Medulla oblongata (tissue), 1 donor: ENCODE results near the gene PSMD2.

Experiments
- DNase-seq: peaks from one replicate; pipeline ENCODE4 v3.0.0-alpha.2; 2015; ENCODE audit errors: extremely low spot score

PSMD2 gene

DNA sequence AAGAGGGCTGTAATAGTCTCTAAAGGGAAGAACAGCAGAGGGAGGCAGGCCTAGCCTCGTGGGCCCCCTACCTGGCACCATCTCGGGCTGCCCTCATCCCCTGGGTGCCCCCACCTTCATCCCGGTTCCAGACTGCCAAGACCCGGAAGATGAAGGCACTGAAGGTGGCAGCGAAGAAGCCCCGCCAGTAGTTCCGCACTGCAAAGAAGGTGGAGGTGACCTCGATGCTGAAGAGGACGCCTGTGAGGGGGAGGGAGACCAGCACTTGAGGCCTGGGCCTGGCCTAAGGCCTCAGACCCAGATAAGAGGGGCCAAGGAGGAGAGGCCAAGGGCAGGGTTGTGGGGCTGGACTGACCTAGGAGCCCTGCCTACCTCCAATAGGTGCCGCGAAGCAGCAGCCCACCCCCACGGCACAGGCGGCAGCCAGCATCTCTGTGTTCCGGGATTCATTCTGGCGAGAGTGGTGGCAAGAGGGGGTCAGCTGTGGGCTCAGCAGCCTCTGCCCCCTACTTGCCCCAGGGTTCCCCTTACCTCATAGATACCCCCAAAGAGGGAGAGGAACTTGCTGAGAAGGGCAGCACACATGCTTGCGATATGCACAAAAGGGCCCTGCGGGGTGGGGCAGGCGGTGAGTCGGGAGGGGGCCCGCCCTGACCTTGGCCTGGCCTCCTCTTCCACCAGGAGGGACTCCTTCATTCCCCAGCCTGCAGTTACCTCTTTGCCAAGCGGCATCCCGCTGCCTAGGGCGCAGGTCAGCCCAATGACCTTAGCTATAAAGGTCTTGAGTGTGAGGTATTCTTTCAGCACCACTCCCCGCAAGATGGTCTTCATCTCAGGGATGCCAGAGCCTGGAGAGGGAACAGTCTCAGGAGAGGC is 58.4 kb downstream of the PSMD2 start:
- DNase-seq = no peak

DNA sequence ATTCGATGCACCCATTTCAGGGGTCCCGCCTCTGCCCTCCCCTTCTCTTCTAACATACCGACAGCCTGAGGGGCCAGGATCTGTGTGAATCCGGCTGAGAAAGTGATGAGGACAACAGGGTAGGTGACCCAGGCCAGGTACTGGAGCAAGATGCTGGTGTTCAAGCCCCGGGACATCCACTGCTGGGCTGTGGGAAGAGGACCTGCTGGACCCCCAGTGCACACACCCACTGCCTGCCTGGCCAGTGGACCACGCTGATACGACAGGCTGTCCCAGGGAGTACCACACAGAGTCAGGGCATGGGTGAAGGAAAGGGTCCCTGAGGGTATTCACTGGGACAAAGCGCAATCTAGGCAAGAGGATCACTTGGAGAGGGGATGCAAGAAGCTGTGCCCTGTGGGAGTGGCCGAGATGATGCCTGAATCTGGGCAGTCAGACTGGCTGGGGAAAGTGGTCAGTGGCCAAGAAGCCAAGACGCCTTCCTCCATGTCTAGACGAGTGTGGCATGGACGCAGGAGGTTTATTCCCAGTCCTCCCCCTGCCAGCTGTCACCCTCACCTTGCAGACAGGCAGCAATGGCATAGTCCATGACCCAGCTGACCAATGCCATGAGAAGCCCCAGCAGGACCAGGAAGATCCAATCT is 59.2 kb downstream of the PSMD2 start:
- no peak for DNase-seq
